Osteoblast (primary cell): ENCODE results near the gene ZNF512. TPM values are rescaled to one million over a fixed set of nuclear protein-coding genes. Genes with fewer than 3 reads are reported as not detected.

Experiments
- DNase-seq: peaks from one replicate; pipeline ENCODE4 v3.0.0; 2011; ENCODE audit warnings: low spot score, mixed read lengths; ENCODE audit not compliant: insufficient read length; ENCODE audit errors: missing footprints
- H2AFZ ChIP-seq: 2 replicates; pipeline ENCODE4 v1.6.0; 2011; ENCODE audit warnings: mild to moderate bottlenecking, low read length
- H3K27ac ChIP-seq: 2 replicates; pipeline ENCODE4 v1.5.1; 2011; ENCODE audit warnings: mild to moderate bottlenecking, low read depth, low read length, moderate library complexity
- H3K27me3 ChIP-seq: 2 replicates; pipeline ENCODE4 v1.6.0; 2012; ENCODE audit warnings: mild to moderate bottlenecking, control low read depth, inconsistent platforms, low read length, moderate library complexity; ENCODE audit not compliant: insufficient read depth
- H3K36me3 ChIP-seq: 2 replicates; pipeline ENCODE4 v1.5.1; 2011; ENCODE audit warnings: mild to moderate bottlenecking, low read length, control low read depth, moderate library complexity; ENCODE audit not compliant: insufficient read depth
- H3K4me1 ChIP-seq: 2 replicates; pipeline ENCODE4 v1.5.1; 2011; ENCODE audit warnings: mild to moderate bottlenecking, low read length, control low read depth, moderate library complexity; ENCODE audit not compliant: insufficient read depth
- H3K4me2 ChIP-seq: 2 replicates; pipeline ENCODE4 v1.6.0; 2011; ENCODE audit warnings: mild to moderate bottlenecking, low read length; ENCODE audit not compliant: insufficient read depth
- H3K4me3 ChIP-seq: fragments of 200-600 bp; sonication (generic); 3 replicates; pipeline ENCODE4 v1.5.1; 2012; ENCODE audit warnings: mild to moderate bottlenecking, low read length, inconsistent platforms; ENCODE audit not compliant: insufficient read depth
- H3K79me2 ChIP-seq: 2 replicates; pipeline ENCODE4 v1.6.0; 2012; ENCODE audit warnings: mild to moderate bottlenecking, low read length, control low read depth, inconsistent platforms; ENCODE audit not compliant: insufficient read depth
- H3K9me3 ChIP-seq: 2 replicates; pipeline ENCODE4 v1.5.1; 2011; ENCODE audit warnings: low read depth, low read length, control low read depth
- H4K20me1 ChIP-seq: 2 replicates; pipeline ENCODE4 v1.6.0; 2012; ENCODE audit warnings: mild to moderate bottlenecking, low read length, control low read depth; ENCODE audit not compliant: insufficient read depth
- total RNA-seq: library from RNA; depleted of rRNA; stranded (reverse); fragments of >200 nt; gene quantifications from 2 replicates; pipeline ENCODE4 v1.2.3, GENCODE V29; 2012
- TF ChIP-seq, protein P1 (sequence below): IDR thresholded peaks from 2 replicates; pipeline ENCODE4 v1.5.1; 2011; ENCODE audit warnings: mild to moderate bottlenecking, low read depth, low read length, moderate library complexity; ENCODE audit errors: extremely low read depth

The ZNF512 gene
- total RNA-seq, 1 donor, result 21.4 TPM

DNA sequence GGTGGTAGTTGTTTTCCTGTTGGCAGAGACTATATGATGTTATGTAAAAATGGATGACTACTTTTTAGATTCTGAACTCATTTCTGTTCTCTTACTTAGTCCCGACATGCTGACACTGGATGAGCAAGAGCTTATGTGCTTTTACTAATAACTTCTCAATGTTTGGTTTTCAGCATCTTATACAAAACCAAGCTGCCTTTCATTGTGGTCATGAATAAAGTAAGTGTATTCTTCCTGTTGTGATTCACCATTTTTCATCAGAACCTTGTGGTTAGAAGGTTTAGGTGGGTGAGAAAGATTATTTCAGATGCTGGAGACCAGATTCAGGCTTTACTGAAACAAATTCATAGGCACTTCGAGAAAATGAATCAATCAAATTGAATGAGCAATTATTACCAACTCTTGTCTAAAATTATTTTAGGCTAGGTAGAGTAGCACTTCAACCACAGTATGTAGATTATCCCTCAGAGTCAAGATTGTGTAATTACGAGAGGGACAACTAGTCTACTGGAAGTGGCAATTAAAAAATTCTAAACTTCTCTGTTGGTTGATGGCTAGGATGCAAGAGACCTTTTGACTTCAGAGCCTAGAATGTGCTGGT, 55.3 kb downstream of the ZNF512 start:
- H3K9me3 ChIP-seq, result no peaks in the 10 kb centered on the region
- H3K27ac ChIP-seq, result peak overlapping the region; percentile 84
- H2AFZ ChIP-seq, result no peak overlapping the region
- no peaks in the 10 kb centered on the region for H4K20me1 ChIP-seq
- TF ChIP-seq, protein P1, sequence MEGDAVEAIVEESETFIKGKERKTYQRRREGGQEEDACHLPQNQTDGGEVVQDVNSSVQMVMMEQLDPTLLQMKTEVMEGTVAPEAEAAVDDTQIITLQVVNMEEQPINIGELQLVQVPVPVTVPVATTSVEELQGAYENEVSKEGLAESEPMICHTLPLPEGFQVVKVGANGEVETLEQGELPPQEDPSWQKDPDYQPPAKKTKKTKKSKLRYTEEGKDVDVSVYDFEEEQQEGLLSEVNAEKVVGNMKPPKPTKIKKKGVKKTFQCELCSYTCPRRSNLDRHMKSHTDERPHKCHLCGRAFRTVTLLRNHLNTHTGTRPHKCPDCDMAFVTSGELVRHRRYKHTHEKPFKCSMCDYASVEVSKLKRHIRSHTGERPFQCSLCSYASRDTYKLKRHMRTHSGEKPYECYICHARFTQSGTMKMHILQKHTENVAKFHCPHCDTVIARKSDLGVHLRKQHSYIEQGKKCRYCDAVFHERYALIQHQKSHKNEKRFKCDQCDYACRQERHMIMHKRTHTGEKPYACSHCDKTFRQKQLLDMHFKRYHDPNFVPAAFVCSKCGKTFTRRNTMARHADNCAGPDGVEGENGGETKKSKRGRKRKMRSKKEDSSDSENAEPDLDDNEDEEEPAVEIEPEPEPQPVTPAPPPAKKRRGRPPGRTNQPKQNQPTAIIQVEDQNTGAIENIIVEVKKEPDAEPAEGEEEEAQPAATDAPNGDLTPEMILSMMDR, result no peak
- H3K27me3 ChIP-seq, result no peaks in the 10 kb centered on the region
- H3K4me1 ChIP-seq, result peaks cover 18% of the 10 kb centered on the region
- peak overlapping the region; percentile 22 for H3K4me2 ChIP-seq
- H3K4me3 ChIP-seq, result no peak overlapping the region
- H3K36me3 ChIP-seq, result peaks cover 63% of the 10 kb centered on the region
- DNase-seq, result peak; percentile 88
- H3K79me2 ChIP-seq, result no peaks in the 10 kb centered on the region

DNA sequence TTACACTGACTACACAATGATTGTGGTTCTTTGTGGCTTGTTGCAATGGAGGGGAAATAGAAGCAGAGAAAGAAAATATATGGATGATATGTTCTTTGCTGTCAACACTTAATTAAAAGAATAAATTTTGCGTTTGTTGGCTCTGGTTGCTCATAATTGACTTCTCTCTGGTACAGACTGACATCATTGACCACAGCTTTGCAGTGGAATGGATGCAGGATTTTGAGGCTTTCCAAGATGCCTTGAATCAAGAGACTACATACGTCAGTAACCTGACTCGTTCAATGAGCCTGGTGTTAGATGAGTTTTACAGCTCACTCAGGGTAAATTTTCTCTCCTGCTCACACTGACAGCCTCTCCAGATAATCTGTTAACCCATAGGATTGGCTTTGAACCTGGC, 55.9 kb downstream of the ZNF512 start:
- H3K79me2 ChIP-seq, result no peaks in the 10 kb centered on the region
- H2AFZ ChIP-seq, result no peak overlapping the region
- no peaks in the 10 kb centered on the region for H3K9me3 ChIP-seq
- H3K36me3 ChIP-seq, result peaks cover 67% of the 10 kb centered on the region
- H3K4me3 ChIP-seq, result no peak overlapping the region
- H3K4me2 ChIP-seq, result peak overlapping the region; percentile 22
- no peaks in the 10 kb centered on the region for H3K27me3 ChIP-seq
- peak overlapping the region; percentile 84 for H3K27ac ChIP-seq
- no peak for DNase-seq
- H4K20me1 ChIP-seq, result no peaks in the 10 kb centered on the region
- peaks cover 18% of the 10 kb centered on the region for H3K4me1 ChIP-seq
- TF ChIP-seq, protein P1, result no peak

DNA sequence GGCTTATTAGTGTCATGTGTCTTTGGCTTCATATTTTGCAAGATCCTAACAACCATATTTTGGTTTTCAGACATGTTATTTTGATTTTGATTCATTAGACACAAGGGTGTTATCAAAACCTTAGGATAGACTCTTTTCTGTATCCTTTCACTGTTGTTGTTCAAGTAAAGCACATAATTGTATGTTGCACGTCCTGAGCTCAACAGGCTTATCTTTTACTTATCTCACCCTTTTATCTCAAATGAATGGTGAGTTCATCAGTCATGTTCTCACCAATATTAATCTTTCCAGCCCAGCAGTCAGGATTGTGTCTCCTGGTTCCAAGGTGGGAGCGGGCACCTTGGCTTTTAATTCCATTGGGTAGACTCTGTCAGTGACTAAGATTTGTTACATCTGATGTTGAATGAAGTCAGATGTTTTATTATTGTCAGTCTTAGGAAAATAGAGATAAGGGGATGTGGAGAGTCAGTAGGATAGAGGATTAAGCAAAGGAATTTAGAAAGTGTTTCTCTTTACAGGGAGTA, 57.9 kb downstream of the ZNF512 start:
- no peaks in the 10 kb centered on the region for H4K20me1 ChIP-seq
- no peak for DNase-seq

DNA sequence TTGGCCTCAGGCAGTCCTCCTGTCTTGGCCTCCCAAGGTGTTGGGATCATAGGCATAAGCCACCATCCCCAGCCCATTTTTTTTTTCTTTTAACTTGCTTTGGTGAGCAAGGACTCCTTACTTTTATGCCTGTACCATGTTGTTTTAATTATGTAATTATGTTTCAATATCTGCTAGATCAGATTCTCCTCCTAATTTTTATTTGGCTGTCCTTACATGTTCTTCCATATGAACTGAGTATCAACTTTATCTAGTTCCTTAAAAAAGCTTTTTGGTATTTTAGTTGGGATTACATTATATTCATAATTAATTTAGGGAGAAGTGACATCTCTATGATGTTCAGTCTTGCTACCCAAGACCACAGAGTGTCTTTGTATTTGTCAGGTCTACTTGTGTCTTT, 62.4 kb downstream of the ZNF512 start:
- Histone ChIP-seq H4K20me1 (no peaks in the 10 kb centered on the region), H3K4me1 (peaks cover 6% of the 10 kb centered on the region), H3K4me2 (no peak overlapping the region), H3K9me3 (no peaks in the 10 kb centered on the region), H2AFZ (no peak overlapping the region), H3K27ac (no peak overlapping the region), H3K36me3 (peaks cover 78% of the 10 kb centered on the region), H3K27me3 (no peaks in the 10 kb centered on the region), H3K4me3 (no peak overlapping the region), H3K79me2 (no peaks in the 10 kb centered on the region)
- no peak for DNase-seq
- TF ChIP-seq, protein P1, result no peak

More for the DNA sequence above, 57.9 kb downstream of the ZNF512 start:
- Histone ChIP-seq H2AFZ (no peak overlapping the region), H3K9me3 (no peaks in the 10 kb centered on the region), H3K27me3 (no peaks in the 10 kb centered on the region), H3K27ac (peak overlapping the region; percentile 46), H3K4me2 (no peak overlapping the region), H3K4me3 (no peak overlapping the region), H3K36me3 (peaks cover 63% of the 10 kb centered on the region), H3K79me2 (no peaks in the 10 kb centered on the region), H3K4me1 (peaks cover 18% of the 10 kb centered on the region)
- TF ChIP-seq, protein P1, result no peak
